Nasal cavity respiratory epithelium epithelial cell of viscerocranial mucosa (primary cell): ENCODE measurements around the gene C6orf136. TPM values are rescaled to one million over a fixed set of nuclear protein-coding genes. Genes with fewer than 3 reads are reported as not detected.

Source experiments
- total RNA-seq: library from RNA; depleted of rRNA; stranded (reverse); fragments of >200 nt; gene quantifications from 2 replicates; pipeline ENCODE4 v1.2.3, GENCODE V29; 2014

Gene C6orf136
- total RNA-seq: 3.1 and 3.8 TPM in 2 replicates

GRCh38 chr6:30646450-30647241 lies at the start of gene C6orf136:
Gene C6orf136 (plus strand): TSS chr6:30647133. CDS start chr6:30647232, 99 bp downstream.

GRCh38 chr6:30616811-30617564 lies 29.9 kb upstream of the C6orf136 start, which contains the start of gene PPP1R10:
Gene PPP1R10 (minus strand): TSS chr6:30617243. CDS start chr6:30609944, 7,299 bp downstream.

GRCh38 chr6:30617565-30618269 lies 29.2 kb upstream of the C6orf136 start, which contains the start of gene MRPS18B:
Gene MRPS18B (plus strand): TSS chr6:30617840. CDS start chr6:30617866, 26 bp downstream.

GRCh38 chr6:30626484-30627366 lies 20.2 kb upstream of the C6orf136 start, which contains the start of gene ATAT1:
Gene ATAT1 (plus strand): TSS chr6:30626874.

GRCh38 chr6:30672445-30673253 lies 25.7 kb downstream of the C6orf136 start, which contains the start of gene DHX16:
Gene DHX16 (minus strand): TSS chr6:30673006. CDS start chr6:30672841, 165 bp downstream.

GRCh38 chr6:30686009-30686907 lies 39.3 kb downstream of the C6orf136 start, which contains the start of gene PPP1R18:
Gene PPP1R18 (minus strand): TSS chr6:30686645. CDS start chr6:30686018, 627 bp downstream.

GRCh38 chr6:30690403-30691207 lies 43.7 kb downstream of the C6orf136 start, which contains the start of gene NRM:
Gene NRM (minus strand): TSS chr6:30690984. CDS start chr6:30690974, 10 bp downstream.

Other genes with a start within 250 kb of the C6orf136 start
- 157 and 192 TPM in 2 replicates for gene HLA-E, start 157.6 kb upstream of the C6orf136 start, total RNA-seq
- 30.9 and 31.4 TPM in 2 replicates for gene GNL1, start 90.6 kb upstream of the C6orf136 start, total RNA-seq
- 3.1 and 4.3 TPM in 2 replicates for gene PRR3, start 89.8 kb upstream of the C6orf136 start, total RNA-seq
- 42.0 and 70.8 TPM in 2 replicates for gene ABCF1, start 75.7 kb upstream of the C6orf136 start, total RNA-seq
- gene PPP1R10, start 29.9 kb upstream of the C6orf136 start, total RNA-seq: 16.4 and 22.2 TPM in 2 replicates
- gene MRPS18B, start 29.3 kb upstream of the C6orf136 start, total RNA-seq: 32.7 and 94.3 TPM in 2 replicates
- 1.4 and 5.1 TPM in 2 replicates for gene ATAT1, start 20.3 kb upstream of the C6orf136 start, total RNA-seq
- 43.7 and 45.3 TPM in 2 replicates for gene DHX16, start 25.9 kb downstream of the C6orf136 start, total RNA-seq
- gene PPP1R18, start 39.5 kb downstream of the C6orf136 start, total RNA-seq: 40.7 and 56.9 TPM in 2 replicates
- 0.34 and 2.0 TPM in 2 replicates for gene NRM, start 43.9 kb downstream of the C6orf136 start, total RNA-seq
- 4.4 and 7.2 TPM in 2 replicates for gene MDC1, start 70.1 kb downstream of the C6orf136 start, total RNA-seq
- gene TUBB, start 73.2 kb downstream of the C6orf136 start, total RNA-seq: 88.5 and 229 TPM in 2 replicates
- 23.2 and 75.0 TPM in 2 replicates for gene FLOT1, start 95.6 kb downstream of the C6orf136 start, total RNA-seq
- gene IER3, start 97.4 kb downstream of the C6orf136 start, total RNA-seq: 110 and 273 TPM in 2 replicates
- 101 and 486 TPM in 2 replicates for gene DDR1, start 237.4 kb downstream of the C6orf136 start, total RNA-seq